CD14-positive monocyte (primary cell): ENCODE measurements around the gene TMEM91. TPM values are rescaled to one million over a fixed set of nuclear protein-coding genes. Genes with fewer than 3 reads are reported as not detected.

Experiments
- DNase-seq, 3 donors: peaks; one replicate each; pipeline ENCODE4 v3.0.0-alpha.2; 2011 to 2022
- H2AFZ ChIP-seq: 2 replicates; pipeline ENCODE4 v1.6.0; 2012; ENCODE audit warnings: mild to moderate bottlenecking, low read depth, low read length, inconsistent platforms; ENCODE audit not compliant: insufficient read depth, poor library complexity, severe bottlenecking
- H3K27ac ChIP-seq, 2 donors: 1 replicate in 1 of 2; 2 replicates in 1 of 2; pipeline ENCODE4 v1.5.1; 2012 to 2013; ENCODE audit warnings: low read length in 2 of 2, control low read depth in 1 of 2, inconsistent platforms in 1 of 2, low read depth in 1 of 2, mild to moderate bottlenecking in 1 of 2
- H3K27me3 ChIP-seq, 2 donors: one replicate each; pipeline versions ENCODE4 v1.6.0 to v1.6.1; 2011 to 2013; ENCODE audit warnings: low read length in 2 of 2; ENCODE audit not compliant: control insufficient read depth in 2 of 2, insufficient read depth in 2 of 2
- H3K36me3 ChIP-seq, 2 donors: replicated peaks in 1 of 2; 1 replicate in 1 of 2; 2 replicates in 1 of 2; pipeline versions ENCODE4 v1.5.1 to v1.6.1; 2012 to 2013; ENCODE audit warnings: low read length in 2 of 2, control low read depth in 1 of 2, inconsistent platforms in 1 of 2, mild to moderate bottlenecking in 1 of 2; ENCODE audit not compliant: insufficient read depth in 2 of 2, control insufficient read depth in 1 of 2
- H3K4me1 ChIP-seq, 2 donors: 1 replicate in 1 of 2; 2 replicates in 1 of 2; pipeline versions ENCODE4 v1.5.1 to v1.6.1; 2012 to 2013; ENCODE audit warnings: low read length in 2 of 2, control low read depth in 1 of 2, inconsistent platforms in 1 of 2, mild to moderate bottlenecking in 1 of 2, moderate library complexity in 1 of 2; ENCODE audit not compliant: insufficient read depth in 2 of 2, control insufficient read depth in 1 of 2
- H3K4me2 ChIP-seq: replicated peaks from 2 replicates; pipeline ENCODE3; 2012; ENCODE audit warnings: low read length, moderate library complexity, mild to moderate bottlenecking; ENCODE audit not compliant: poor library complexity, severe bottlenecking; ENCODE audit errors: extremely low read depth
- H3K4me3 ChIP-seq, 3 experiments: fragments of 200-600 bp in 1 of 3; sonication (generic) in 1 of 3; replicated peaks in 1 of 3; 1 replicate in 2 of 3; 2 replicates in 1 of 3; pipeline ENCODE4 v1.5.1; 2011 to 2013; ENCODE audit warnings: low read length in 3 of 3, mild to moderate bottlenecking in 3 of 3, control low read depth in 2 of 3, low read depth in 2 of 3, inconsistent platforms in 1 of 3, moderate library complexity in 1 of 3
- H3K79me2 ChIP-seq: 2 replicates; pipeline ENCODE4 v1.6.0; 2012; ENCODE audit warnings: mild to moderate bottlenecking, control low read depth, inconsistent platforms, low read length, moderate library complexity; ENCODE audit not compliant: insufficient read depth
- H3K9ac ChIP-seq: 2 replicates; pipeline ENCODE4 v1.6.0; 2017; ENCODE audit warnings: low read length, mild to moderate bottlenecking; ENCODE audit not compliant: insufficient read depth, poor library complexity, severe bottlenecking
- H3K9me3 ChIP-seq, 2 donors: replicated peaks in 1 of 2; 1 replicate in 1 of 2; 2 replicates in 1 of 2; pipeline versions ENCODE4 v1.5.1 to v1.6.1; 2012 to 2013; ENCODE audit warnings: low read length in 2 of 2, control low read depth in 1 of 2; ENCODE audit not compliant: control insufficient read depth in 1 of 2, insufficient read depth in 1 of 2
- H4K20me1 ChIP-seq: 2 replicates; pipeline ENCODE4 v1.6.0; 2012; ENCODE audit warnings: mild to moderate bottlenecking, low read length, control low read depth, moderate library complexity; ENCODE audit not compliant: insufficient read depth
- H3K27ac Mint-ChIP-seq, 7 donors: one replicate each; pipeline ENCODE4 v1.8.0; 2020; ENCODE audit warnings: mild to moderate bottlenecking in 7 of 7, mixed read lengths in 7 of 7, moderate library complexity in 6 of 7, inconsistent platforms in 2 of 7
- H3K27me3 Mint-ChIP-seq, 3 donors: one replicate each; pipeline ENCODE4 v1.8.0; 2021 to 2022; ENCODE audit warnings: low read depth in 3 of 3, mild to moderate bottlenecking in 3 of 3, mixed read lengths in 3 of 3, moderate library complexity in 3 of 3, inconsistent platforms in 1 of 3
- H3K36me3 Mint-ChIP-seq, 2 donors: one replicate each; pipeline ENCODE4 v1.8.0; 2020; ENCODE audit warnings: mixed read lengths in 2 of 2, inconsistent platforms in 1 of 2, mild to moderate bottlenecking in 1 of 2
- H3K4me1 Mint-ChIP-seq: one replicate; pipeline ENCODE4 v1.8.0; 2020; ENCODE audit warnings: mild to moderate bottlenecking, mixed read lengths
- H3K4me3 Mint-ChIP-seq, 2 donors: one replicate each; pipeline ENCODE4 v1.8.0; 2020; ENCODE audit warnings: mild to moderate bottlenecking in 2 of 2, mixed read lengths in 2 of 2, moderate library complexity in 1 of 2
- H3K9me3 Mint-ChIP-seq, 7 donors: one replicate each; pipeline ENCODE4 v1.8.0; 2020 to 2022; ENCODE audit warnings: mixed read lengths in 7 of 7, mild to moderate bottlenecking in 6 of 7, moderate library complexity in 6 of 7, inconsistent platforms in 2 of 7
- WGBS: methylation state at CpG from one replicate; pipeline ENCODE4 v1.1.5; 2013; ENCODE audit warnings: missing lambda C conversion rate; ENCODE audit not compliant: insufficient coverage; 5-methylcytosine and 5-hydroxymethylcytosine counted together
- intact Hi-C, 2 donors: fragments of 100-400 bp; cut with micrococcal nuclease; formaldehyde crosslinking; loops; one replicate each; pipeline versions ENCODE4 v1.15.0 to v1.15.1; 2023
- polyA plus RNA-seq, 3 donors: library from polyadenylated mRNA; depleted of rRNA in 1 of 3; unstranded in 2 of 3; stranded (reverse) in 1 of 3; fragments of 300-500 nt in 2 of 3; fragments of >200 nt in 1 of 3; fragmentation: Illumina TruSeq in 2 of 3; gene quantifications; 1 replicate in 2 of 3; 2 replicates in 1 of 3; pipeline ENCODE4 v1.2.3, GENCODE V29; 2012 to 2021
- TF ChIP-seq, protein P1 (sequence below): fragments of 200-600 bp; IDR thresholded peaks from one replicate; pipeline ENCODE4 v1.8.0; 2022; ENCODE audit warnings: antibody characterized with exemption, mild to moderate bottlenecking

TMEM91 gene
- polyA plus RNA-seq, 3 donors = 29.1 to 103 (median 34.9) TPM

GRCh38 chr19:41422456-41422855, 46.1 kb downstream of the TMEM91 start:
- Histone ChIP-seq H3K9me3 (no peaks in the 10 kb centered on the region), H2AFZ (no peak overlapping the region), H3K27me3 (no peaks in the 10 kb centered on the region), H3K36me3 (peaks cover 53 to 56% of the 10 kb centered on the region in 2 donors), H3K4me1 (peaks cover 82 to 87% of the 10 kb centered on the region in 2 donors), H3K4me2 (no peak overlapping the region), H3K4me3 (no peak overlapping the region), H4K20me1 (peaks cover 34% of the 10 kb centered on the region), H3K79me2 (peaks cover 57% of the 10 kb centered on the region), H3K27ac (peak overlapping the region; percentile 86 to 96), H3K9ac (no peak overlapping the region)
- DNase-seq = no peak
- no peak overlapping the region for H3K4me3 Mint-ChIP-seq
- intact Hi-C loops = loop anchor here in 1 of 2 donors (10.0 kb wide), 1 partner anchor 48 kb away; the partner anchor contains the start of gene TMEM91
- H3K27me3 Mint-ChIP-seq = peaks cover 0 to 1% (median 0%) of the 10 kb centered on the region in 3 donors
- WGBS = 83% methylated on average over 15 of the region's 18 CpGs
- H3K36me3 Mint-ChIP-seq = peaks cover 49 to 76% of the 10 kb centered on the region in 2 donors
- H3K27ac Mint-ChIP-seq = peak overlapping the region in 6 of 7 donors; percentile 54 to 96 (median 79)
- peaks cover 0 to 5% (median 0%) of the 10 kb centered on the region in 7 donors for H3K9me3 Mint-ChIP-seq
- TF ChIP-seq, protein P1, sequence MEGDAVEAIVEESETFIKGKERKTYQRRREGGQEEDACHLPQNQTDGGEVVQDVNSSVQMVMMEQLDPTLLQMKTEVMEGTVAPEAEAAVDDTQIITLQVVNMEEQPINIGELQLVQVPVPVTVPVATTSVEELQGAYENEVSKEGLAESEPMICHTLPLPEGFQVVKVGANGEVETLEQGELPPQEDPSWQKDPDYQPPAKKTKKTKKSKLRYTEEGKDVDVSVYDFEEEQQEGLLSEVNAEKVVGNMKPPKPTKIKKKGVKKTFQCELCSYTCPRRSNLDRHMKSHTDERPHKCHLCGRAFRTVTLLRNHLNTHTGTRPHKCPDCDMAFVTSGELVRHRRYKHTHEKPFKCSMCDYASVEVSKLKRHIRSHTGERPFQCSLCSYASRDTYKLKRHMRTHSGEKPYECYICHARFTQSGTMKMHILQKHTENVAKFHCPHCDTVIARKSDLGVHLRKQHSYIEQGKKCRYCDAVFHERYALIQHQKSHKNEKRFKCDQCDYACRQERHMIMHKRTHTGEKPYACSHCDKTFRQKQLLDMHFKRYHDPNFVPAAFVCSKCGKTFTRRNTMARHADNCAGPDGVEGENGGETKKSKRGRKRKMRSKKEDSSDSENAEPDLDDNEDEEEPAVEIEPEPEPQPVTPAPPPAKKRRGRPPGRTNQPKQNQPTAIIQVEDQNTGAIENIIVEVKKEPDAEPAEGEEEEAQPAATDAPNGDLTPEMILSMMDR = no peak
- peaks cover 82% of the 10 kb centered on the region for H3K4me1 Mint-ChIP-seq

GRCh38 chr19:41422955-41423354, 46.6 kb downstream of the TMEM91 start:
- no peak for DNase-seq
- H3K27ac ChIP-seq = peak overlapping the region in 1 of 2 donors; percentile 86
- 95% methylated on average over 12 of the region's 12 CpGs for WGBS
- H3K9ac ChIP-seq = no peak overlapping the region
- H3K9me3 ChIP-seq = no peaks in the 10 kb centered on the region
- peaks cover 87 to 92% of the 10 kb centered on the region in 2 donors for H3K4me1 ChIP-seq
- peaks cover 34% of the 10 kb centered on the region for H4K20me1 ChIP-seq
- peaks cover 0 to 5% (median 0%) of the 10 kb centered on the region in 7 donors for H3K9me3 Mint-ChIP-seq
- no peak overlapping the region for H2AFZ ChIP-seq
- no peak overlapping the region for H3K4me3 ChIP-seq
- peaks cover 83% of the 10 kb centered on the region for H3K4me1 Mint-ChIP-seq
- peaks cover 52 to 54% of the 10 kb centered on the region in 2 donors for H3K36me3 ChIP-seq
- peak overlapping the region in 4 of 7 donors; percentile 7 to 93 (median 62) for H3K27ac Mint-ChIP-seq
- intact Hi-C loops = loop anchor here in 1 of 2 donors (10.0 kb wide), 1 partner anchor 48 kb away; the partner anchor contains the start of gene TMEM91
- H3K4me2 ChIP-seq = no peak overlapping the region
- peaks cover 62% of the 10 kb centered on the region for H3K79me2 ChIP-seq
- no peak overlapping the region for H3K4me3 Mint-ChIP-seq
- H3K27me3 ChIP-seq = no peaks in the 10 kb centered on the region
- peaks cover 0 to 1% (median 0%) of the 10 kb centered on the region in 3 donors for H3K27me3 Mint-ChIP-seq
- peaks cover 46 to 71% of the 10 kb centered on the region in 2 donors for H3K36me3 Mint-ChIP-seq
- TF ChIP-seq, protein P1 = no peak
